Ovary (tissue), 9 donors: Measurements from ENCODE around the gene RNF224. TPM values are rescaled to one million over a fixed set of nuclear protein-coding genes. Genes with fewer than 3 reads are reported as not detected.

Source experiments
- DNase-seq, 5 donors: peaks; one replicate each; pipeline ENCODE4 v3.0.0-alpha.2; 2019 to 2020
- H3K27ac ChIP-seq, 2 donors: fragments of 200-600 bp; one replicate each; pipeline versions ENCODE4 v1.5.1 to v1.8.0; 2019 to 2022
- H3K27me3 ChIP-seq: fragments of 200-600 bp; one replicate; pipeline ENCODE4 v1.8.0; 2022
- H3K36me3 ChIP-seq: fragments of 200-600 bp; sonication (generic); one replicate; pipeline ENCODE4 v1.5.1; 2019
- H3K4me1 ChIP-seq: one replicate; pipeline ENCODE4 v1.8.1; 2013; ENCODE audit warnings: mild to moderate bottlenecking, moderate library complexity; ENCODE audit not compliant: insufficient read depth
- H3K4me3 ChIP-seq: fragments of 200-600 bp; sonication (generic); one replicate; pipeline ENCODE4 v1.5.1; 2017
- H3K9me3 ChIP-seq, 2 donors: fragments of 200-600 bp in 1 of 2; sonication (generic) in 1 of 2; one replicate each; pipeline versions ENCODE4 v1.5.1 to v1.8.1; 2013 to 2019; ENCODE audit warnings: mild to moderate bottlenecking in 1 of 2, moderate library complexity in 1 of 2
- EP300 ChIP-seq: sonication (generic); formaldehyde crosslinking; IDR thresholded peaks from one replicate; pipeline ENCODE4 v1.6.1; 2017; ENCODE audit warnings: antibody characterized with exemption
- POLR2A ChIP-seq: fragments of 450-650 bp; IDR thresholded peaks from one replicate; pipeline ENCODE4 v1.6.1; 2017; ENCODE audit warnings: antibody characterized with exemption, mild to moderate bottlenecking, moderate library complexity
- WGBS, 3 donors: extraction: QIAGEN DNeasy Blood & Tissue Kit in 1 of 3; methylation state at CpG; one replicate each; pipeline versions ENCODE4 v1.1.5 to v1.1.7; 2013 to 2017; 5-methylcytosine and 5-hydroxymethylcytosine counted together
- intact Hi-C, 4 donors: fragments of 100-400 bp; cut with DNase I; formaldehyde crosslinking; loops; one replicate each; pipeline versions ENCODE4 v1.11.0 to v1.15.1; 2022 to 2023
- polyA plus RNA-seq, 2 donors: library from polyadenylated mRNA; stranded (reverse); fragments of 200-250 nt in 1 of 2; fragments of 350-450 nt in 1 of 2; fragmentation: Illumina TruSeq in 1 of 2; extraction: RNeasy Lipid Tissue Mini Kit (QIAGEN cat#74804) in 1 of 2; gene quantifications; one replicate each; pipeline ENCODE4 v1.2.3, GENCODE V29; 2013 to 2014
- total RNA-seq, 7 donors: library from RNA; depleted of rRNA in 2 of 7; stranded (reverse); fragments of >200 nt in 2 of 7; fragmentation: NEBNext Ultra II Directional in 3 of 7; extraction: Animal tissue kit (Norgen Biotek cat#: 25700) in 3 of 7; gene quantifications; one replicate each; pipeline versions ENCODE4 v1.1.0 to v1.2.4, GENCODE V29; 2016 to 2023
- TF ChIP-seq, protein P1 (sequence below), 3 donors: fragments of 450-650 bp in 2 of 3; fragments of 200-600 bp in 1 of 3; IDR thresholded peaks; one replicate each; pipeline versions ENCODE4 v1.5.1 to v1.8.0; 2016 to 2022; ENCODE audit warnings: antibody characterized with exemption in 3 of 3, mild to moderate bottlenecking in 1 of 3
- donor health status: DM: no; HTN: no; CAD: no; lungs with moderate emphysema.
- donor health status: DM: no; HTN: no; CAD: no.
- donor health status: Bipolar disorder and iron deficiency.
- donor health status: DM: yes; HTN: yes; CAD: no.
- donor health status: DM: no; HTN: no; CAD: no.
- donor health status: DM: yes; HTN: yes; CAD: no.

RNF224 gene
- total and polyA plus RNA-seq, 9 donors, result 0.92 TPM; not detected in 8

- Histone ChIP-seq H3K4me1 (peaks cover 19% of the 10 kb centered on the region), H3K4me3 (peak overlapping the region; percentile 98), H3K27me3 (no peaks in the 10 kb centered on the region), H3K36me3 (no peaks in the 10 kb centered on the region), H3K27ac (peak overlapping the region; percentile 88 to 93), H3K9me3 (no peaks in the 10 kb centered on the region)
- 0 to 1% (median 0%) methylated on average over 30 to 31 of the region's 31 CpGs for WGBS, 3 donors
- TF ChIP-seq EP300 (no peak), POLR2A (no peak)
- TF ChIP-seq, protein P1, sequence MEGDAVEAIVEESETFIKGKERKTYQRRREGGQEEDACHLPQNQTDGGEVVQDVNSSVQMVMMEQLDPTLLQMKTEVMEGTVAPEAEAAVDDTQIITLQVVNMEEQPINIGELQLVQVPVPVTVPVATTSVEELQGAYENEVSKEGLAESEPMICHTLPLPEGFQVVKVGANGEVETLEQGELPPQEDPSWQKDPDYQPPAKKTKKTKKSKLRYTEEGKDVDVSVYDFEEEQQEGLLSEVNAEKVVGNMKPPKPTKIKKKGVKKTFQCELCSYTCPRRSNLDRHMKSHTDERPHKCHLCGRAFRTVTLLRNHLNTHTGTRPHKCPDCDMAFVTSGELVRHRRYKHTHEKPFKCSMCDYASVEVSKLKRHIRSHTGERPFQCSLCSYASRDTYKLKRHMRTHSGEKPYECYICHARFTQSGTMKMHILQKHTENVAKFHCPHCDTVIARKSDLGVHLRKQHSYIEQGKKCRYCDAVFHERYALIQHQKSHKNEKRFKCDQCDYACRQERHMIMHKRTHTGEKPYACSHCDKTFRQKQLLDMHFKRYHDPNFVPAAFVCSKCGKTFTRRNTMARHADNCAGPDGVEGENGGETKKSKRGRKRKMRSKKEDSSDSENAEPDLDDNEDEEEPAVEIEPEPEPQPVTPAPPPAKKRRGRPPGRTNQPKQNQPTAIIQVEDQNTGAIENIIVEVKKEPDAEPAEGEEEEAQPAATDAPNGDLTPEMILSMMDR (IDR thresholded peaks at IDR 0.05), result no peak
- no peak for DNase-seq
- intact Hi-C loops, result no loop called here
These were observed 39.2 kb upstream of the RNF224 start for GRCh38 chr9:137188086-137188489.

DNA sequence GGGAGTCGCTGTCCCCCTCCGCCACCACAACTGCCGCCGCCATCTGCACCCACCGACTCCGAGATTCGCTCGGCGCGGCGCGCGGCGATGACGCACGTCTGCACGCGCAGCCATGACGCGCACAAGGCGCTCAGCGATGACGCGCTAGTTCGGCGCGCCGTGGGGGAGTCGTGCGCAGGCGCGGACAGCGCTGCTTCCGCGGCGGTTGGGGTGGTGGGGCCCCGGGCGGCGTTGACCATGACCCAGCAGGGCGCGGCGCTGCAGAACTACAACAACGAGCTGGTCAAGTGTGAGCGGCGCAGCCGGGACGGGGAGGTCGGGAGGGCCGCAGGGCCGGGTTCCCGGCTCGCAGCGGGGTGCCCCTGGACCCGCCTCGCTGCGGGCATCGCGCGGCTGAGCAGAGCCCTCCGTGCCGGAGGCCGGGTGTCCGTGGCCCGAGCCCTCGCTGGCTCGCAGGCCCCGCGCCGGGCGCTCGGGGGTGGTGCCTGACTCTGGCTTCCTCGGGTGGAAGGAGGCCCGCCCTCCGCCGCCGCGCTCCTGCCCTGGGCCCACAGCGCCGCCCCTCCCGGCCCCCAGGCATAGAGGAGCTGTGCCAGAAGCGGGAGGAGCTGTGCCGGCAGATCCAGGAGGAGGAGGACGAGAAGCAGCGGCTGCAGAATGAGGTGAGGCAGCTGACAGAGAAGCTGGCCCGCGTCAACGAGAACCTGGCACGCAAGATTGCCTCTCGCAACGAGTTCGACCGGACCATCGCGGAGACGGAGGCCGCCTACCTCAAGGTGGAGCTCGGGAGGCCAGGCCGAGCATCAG is 38.6 kb upstream of the RNF224 start, which contains the start of the genes ANAPC2 and SSNA1:
Gene ANAPC2 (minus strand): TSS at position 71 of the 807 bp plus-strand sequence. CDS start 28 bp downstream, at position 43.
Gene SSNA1 (plus strand): TSS at position 187 of the 807 bp plus-strand sequence. CDS start 51 bp downstream, at position 238.
- intact Hi-C loops, result no loop called here
- Histone ChIP-seq H3K27ac (peak within 1 kb of the TSS; percentile 88 to 93), H3K4me1 (peaks cover 19% of the 10 kb centered on the region), H3K36me3 (no peaks in the 10 kb centered on the region), H3K9me3 (no peaks in the 10 kb centered on the region), H3K27me3 (no peaks in the 10 kb centered on the region), H3K4me3 (peak within 1 kb of the TSS; percentile 98)
- 0% methylated on average over 81 to 98 of the region's 98 CpGs for WGBS, 3 donors
- TF ChIP-seq EP300 (no peak), POLR2A (peak; percentile 82)
- TF ChIP-seq, protein P1 (IDR thresholded peaks at IDR 0.05), result peak in 2 of 3 donors; percentile 27 to 46
- DNase-seq, result peak; percentile 92 to 97 (median 96)

- Histone ChIP-seq H3K4me3 (peak overlapping the region; percentile 98), H3K27ac (peak overlapping the region; percentile 88 to 93), H3K4me1 (peaks cover 19% of the 10 kb centered on the region), H3K27me3 (no peaks in the 10 kb centered on the region), H3K36me3 (no peaks in the 10 kb centered on the region), H3K9me3 (no peaks in the 10 kb centered on the region)
- TF ChIP-seq POLR2A, result no peak
- TF ChIP-seq EP300, result no peak
- TF ChIP-seq, protein P1 (IDR thresholded peaks at IDR 0.05), result no peak
- intact Hi-C loops, result no loop called here
- WGBS, 3 donors, result 23 to 31% (median 29%) methylated on average over 23 of the region's 23 CpGs
- no peak for DNase-seq
These were observed 37.7 kb upstream of the RNF224 start for GRCh38 chr9:137189297-137190295.

- no peak overlapping the region for H3K4me3 ChIP-seq
- intact Hi-C loops, result no loop called here
- peaks cover 19% of the 10 kb centered on the region for H3K4me1 ChIP-seq
- H3K27me3 ChIP-seq, result no peaks in the 10 kb centered on the region
- H3K36me3 ChIP-seq, result no peaks in the 10 kb centered on the region
- H3K9me3 ChIP-seq, result no peaks in the 10 kb centered on the region
- 64 to 75% (median 70%) methylated on average over 8 to 9 of the region's 9 CpGs for WGBS, 3 donors
- H3K27ac ChIP-seq, result no peak overlapping the region
- TF ChIP-seq EP300 (no peak), POLR2A (no peak)
- TF ChIP-seq, protein P1 (IDR thresholded peaks at IDR 0.05), result no peak
- no peak for DNase-seq
These were observed 36.9 kb upstream of the RNF224 start for GRCh38 chr9:137190315-137190856.
